HG03095 (cell line): ENCODE data around the gene CD33.
"Not testable (repeated sequence)": the region's sequence is repeated elsewhere in the genome, so short reads cannot be mapped to it uniquely, and the experiment has no call there.

ENCODE experiments used
- ATAC-seq: cut with Tn5 transposase; IDR thresholded peaks from one replicate; pipeline ENCODE4 v1.9.1; 2021; ENCODE audit warnings: moderate library complexity; ENCODE audit not compliant: unreplicated experiment

CD33 gene

DNA sequence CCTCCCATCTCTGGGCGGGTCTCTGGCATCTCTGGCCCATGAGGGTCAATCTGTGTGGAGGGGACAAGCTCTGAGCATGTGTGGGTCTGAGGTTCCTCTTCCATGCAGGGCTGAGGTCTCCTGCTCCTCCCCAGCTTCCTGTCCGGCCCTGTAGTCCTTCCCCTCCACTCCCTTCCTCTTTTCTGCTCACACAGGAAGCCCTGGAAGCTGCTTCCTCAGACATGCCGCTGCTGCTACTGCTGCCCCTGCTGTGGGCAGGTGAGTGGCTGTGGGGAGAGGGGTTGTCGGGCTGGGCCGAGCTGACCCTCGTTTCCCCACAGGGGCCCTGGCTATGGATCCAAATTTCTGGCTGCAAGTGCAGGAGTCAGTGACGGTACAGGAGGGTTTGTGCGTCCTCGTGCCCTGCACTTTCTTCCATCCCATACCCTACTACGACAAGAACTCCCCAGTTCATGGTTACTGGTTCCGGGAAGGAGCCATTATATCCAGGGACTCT, at the start of gene CD33:
TSS of gene CD33 (plus strand) at position 183 of the 496 bp plus-strand sequence. CDS start at position 222, 39 bp downstream.
- ATAC-seq = not testable (repeated sequence)

- no peak for ATAC-seq
Measured at GRCh38 chr19:51179256-51179655, 45.6 kb upstream of the CD33 start.

DNA sequence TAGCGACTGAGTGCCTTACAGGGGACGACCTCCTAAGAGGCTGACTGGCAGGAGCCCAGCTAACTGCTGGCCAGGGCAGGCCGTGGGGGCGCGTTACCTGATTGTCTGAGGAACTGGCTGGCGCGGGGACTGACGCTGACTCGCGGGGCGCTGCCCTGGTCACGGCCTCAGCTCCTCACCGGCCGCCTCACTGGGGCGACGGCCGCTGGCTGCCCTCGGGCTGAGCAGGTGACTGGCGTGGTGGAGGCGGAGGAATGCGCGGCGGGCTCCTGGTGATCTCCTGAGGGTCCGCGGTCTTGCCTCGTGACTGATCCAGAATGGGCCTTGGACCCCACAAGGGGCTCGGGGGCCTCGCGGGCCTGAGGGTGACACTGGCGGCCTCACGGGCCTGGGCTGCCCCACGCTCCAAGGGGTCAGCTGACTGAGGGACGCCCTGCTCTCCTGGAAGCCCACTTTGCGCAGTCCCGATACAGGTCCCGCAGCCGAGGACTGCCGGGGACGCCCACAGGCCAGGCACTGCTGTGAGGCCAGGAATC, 43.4 kb upstream of the CD33 start:
- ATAC-seq = no peak

- ATAC-seq = no peak
Measured at GRCh38 chr19:51181913-51182419, 42.9 kb upstream of the CD33 start.

DNA sequence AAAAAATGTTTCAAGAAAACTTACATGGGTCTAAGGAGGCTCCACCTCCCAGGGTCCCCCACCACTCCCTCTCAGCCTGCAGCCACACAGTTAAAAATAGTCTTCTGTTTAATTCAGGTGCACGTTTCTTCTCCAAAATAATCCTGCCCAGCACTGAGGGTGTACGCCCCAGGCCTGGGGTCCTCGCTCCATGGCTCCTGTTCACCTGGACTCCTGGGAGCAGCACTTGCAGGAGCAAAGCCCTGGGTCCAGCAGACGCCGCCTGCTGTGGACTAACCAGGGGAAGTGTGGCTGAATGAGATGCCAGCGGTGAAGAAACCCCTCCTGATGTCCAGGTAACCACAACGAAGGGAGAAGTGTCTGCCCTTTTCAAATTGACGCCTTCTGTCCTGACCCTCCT, 41.3 kb upstream of the CD33 start:
- ATAC-seq = no peak

- no peak for ATAC-seq
Measured at GRCh38 chr19:51185069-51185867, 39.6 kb upstream of the CD33 start.

DNA sequence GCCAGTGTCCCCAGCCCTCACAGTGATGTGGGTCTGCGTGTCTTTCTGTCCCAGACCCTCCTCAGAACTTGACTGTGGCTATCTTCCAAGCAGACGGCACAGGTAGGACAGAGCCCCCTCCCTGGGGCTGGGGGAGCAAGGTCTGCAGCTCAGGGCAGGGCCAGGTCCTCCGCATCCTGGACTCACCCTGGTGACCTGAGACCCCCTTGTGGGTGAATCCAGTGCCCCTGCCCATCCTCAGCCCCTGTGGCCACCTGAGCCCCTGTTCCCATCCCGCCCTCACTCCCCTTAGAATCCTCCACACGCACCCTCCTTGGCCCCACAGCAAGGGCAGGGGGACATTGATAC, 39.0 kb upstream of the CD33 start:
- ATAC-seq = no peak

DNA sequence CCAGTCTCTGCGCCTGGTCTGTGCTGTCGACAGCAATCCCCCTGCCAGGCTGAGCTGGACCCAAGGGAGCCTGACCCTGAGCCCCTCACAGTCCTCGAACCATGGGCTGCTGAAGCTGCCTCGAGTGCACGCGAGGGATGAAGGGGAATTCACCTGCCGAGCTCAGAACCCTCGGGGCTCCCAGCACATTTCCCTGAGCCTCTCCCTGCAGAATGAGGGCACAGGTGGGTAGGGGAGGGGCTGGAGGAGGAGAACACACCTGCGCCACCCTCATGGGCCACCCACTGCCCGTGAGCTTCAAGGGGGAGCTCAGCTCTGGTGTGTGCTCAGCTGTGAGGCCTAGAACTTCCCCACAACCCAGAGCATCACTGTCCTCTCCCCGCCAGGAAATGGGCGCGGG, 38.6 kb upstream of the CD33 start:
- no peak for ATAC-seq

DNA sequence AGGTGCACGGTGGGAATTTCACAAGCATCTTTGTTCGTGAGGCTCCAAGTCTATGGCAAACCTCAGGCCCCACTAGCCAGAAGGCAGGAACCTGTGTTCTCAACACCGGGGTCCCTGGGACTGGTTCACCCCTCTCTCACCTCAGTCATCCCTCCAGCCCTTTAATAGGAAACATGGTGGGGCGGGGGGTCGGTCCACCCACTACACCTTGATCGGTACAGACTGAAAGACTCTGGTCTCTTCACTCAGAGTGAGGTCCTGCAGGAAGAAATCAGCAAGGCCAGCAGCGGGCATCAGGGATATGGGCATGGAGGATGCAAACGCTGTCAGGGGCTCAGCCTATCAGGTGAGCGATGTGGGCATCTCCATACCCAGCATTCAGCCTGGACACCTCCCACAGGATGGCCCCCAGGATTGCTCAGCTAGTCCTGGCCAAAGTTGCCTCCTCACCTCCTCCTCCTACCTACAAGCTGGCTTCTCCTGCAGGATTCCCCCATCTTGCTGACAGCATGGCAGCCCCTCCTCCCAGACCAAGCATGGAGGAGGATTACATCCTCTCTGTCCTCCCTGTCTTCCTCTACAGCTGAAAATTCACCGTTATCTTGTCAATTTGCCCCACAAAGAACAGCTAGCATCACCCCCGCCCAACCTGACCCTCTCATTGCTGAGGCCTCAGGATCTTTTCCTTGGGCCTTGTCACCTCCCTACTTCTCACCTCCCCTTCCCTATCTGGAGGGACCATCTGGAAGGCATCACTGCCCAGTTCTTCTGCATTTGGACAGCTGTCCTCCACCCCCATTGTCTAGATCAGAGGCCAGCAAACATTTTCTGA, 37.3 kb upstream of the CD33 start:
- no peak for ATAC-seq

DNA sequence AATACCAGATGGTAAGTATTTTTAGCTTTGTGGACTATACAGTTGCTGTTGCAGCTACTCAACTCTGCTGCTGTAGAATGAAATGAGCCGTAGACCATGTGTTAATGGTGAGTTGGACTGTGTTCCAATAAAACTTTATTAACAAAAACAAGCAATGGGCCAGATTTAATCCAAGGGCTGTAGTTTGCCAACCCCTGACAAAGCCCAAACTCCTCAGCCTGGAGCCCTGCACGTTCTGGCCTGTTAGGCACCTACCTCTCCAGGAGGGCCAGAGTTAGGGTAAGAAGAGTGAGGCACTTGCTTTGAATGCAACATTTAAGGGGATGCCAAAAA, 36.7 kb upstream of the CD33 start:
- no peak for ATAC-seq

DNA sequence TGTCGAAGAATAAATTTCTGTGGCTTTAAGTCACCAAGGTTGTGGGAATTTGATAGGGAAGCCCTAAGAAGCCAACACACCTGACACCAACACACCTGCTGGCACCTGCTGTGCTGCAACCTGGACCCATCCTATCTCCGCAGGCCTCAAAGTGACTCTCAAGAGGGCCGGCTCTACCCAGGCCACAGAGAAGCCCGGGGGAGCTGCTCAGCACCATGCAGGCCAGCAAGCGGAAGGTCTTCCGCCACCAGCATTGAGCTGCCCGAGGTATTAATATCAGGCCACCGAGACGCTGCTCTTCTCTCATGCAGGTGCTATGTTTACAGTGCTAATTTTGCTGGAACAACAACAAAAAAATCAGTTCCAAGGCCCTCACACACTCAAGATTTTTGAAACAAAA, 32.2 kb upstream of the CD33 start:
- ATAC-seq = no peak

GRCh38 chr19:51194527-51195315, 30.2 kb upstream of the CD33 start:
- ATAC-seq = no peak

DNA sequence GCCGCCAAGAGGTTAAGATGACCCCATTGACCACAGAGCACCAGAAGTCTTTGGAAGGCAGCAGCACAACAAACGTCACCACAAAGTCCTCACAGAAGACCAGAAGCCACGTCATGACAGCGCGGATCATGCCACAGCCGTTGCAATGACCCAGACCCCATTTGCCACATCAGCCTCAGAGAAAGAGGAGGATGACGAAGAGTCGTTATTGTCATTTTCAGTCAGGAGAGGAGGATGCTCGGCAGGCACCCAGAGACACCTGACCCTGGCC, 29.6 kb upstream of the CD33 start:
- no peak for ATAC-seq

GRCh38 chr19:51195616-51196015, 29.3 kb upstream of the CD33 start:
- no peak for ATAC-seq

DNA sequence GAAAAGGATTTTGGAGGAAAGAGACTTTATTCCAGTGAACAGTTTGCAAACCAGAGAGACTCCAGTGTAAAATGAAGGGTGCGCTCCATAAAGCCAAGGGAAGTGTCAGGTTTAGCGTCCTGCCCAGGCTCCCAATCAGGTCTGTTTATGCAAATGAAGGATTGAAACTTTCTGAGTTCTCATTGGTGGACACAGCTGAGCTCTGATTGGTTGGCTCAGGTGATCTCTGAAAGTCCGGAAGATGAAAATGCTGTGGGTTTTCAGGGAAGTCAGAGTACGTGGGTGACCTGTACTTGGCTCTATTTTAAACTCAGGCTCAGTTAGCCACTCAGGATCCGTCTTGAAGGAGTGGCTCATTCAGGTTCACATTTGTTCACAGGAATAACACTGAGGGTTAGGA, 28.7 kb upstream of the CD33 start:
- ATAC-seq = no peak

DNA sequence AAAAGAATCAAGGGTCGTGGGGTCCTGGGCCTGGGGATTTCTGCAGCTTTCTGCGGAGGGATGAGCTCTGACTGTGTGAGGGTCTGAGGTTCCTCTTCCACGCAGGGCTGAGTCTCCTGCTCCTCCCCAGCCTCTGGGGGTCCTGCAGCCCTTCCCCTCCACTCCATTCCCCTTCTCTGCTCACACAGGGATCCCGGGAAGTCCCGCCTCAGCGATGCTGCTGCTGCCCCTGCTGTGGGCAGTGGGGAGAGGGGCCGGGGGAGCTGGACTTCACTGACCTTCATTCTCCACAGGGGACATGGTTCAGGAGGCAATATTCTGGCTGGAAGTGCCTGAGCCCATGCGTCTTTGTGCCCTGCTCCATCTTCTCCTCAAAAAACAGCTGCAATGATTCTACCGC, 26.2 kb upstream of the CD33 start:
- ATAC-seq = no peak

GRCh38 chr19:51200071-51200666, 24.7 kb upstream of the CD33 start:
- no peak for ATAC-seq

- no peak for ATAC-seq
Measured at GRCh38 chr19:51201712-51202111, 23.2 kb upstream of the CD33 start.

DNA sequence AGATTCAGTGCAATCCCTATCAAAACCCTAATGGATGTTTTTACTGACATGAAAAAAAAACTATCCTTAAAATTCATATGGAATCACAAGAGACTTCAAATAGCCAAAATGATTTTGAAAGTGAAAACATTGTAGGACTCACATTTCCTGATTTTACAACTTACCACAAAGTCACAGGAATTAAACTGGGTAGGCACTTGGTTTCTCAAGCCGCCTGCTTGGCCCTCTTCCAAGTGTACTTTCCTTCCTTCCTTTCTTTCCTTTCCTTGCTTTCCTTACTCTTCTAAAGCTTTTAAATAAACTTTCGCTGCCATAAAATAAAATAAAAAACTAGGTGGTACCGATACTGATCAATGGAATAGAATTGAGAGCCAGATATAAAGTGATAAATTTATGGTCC, 21.0 kb upstream of the CD33 start:
- ATAC-seq = no peak

DNA sequence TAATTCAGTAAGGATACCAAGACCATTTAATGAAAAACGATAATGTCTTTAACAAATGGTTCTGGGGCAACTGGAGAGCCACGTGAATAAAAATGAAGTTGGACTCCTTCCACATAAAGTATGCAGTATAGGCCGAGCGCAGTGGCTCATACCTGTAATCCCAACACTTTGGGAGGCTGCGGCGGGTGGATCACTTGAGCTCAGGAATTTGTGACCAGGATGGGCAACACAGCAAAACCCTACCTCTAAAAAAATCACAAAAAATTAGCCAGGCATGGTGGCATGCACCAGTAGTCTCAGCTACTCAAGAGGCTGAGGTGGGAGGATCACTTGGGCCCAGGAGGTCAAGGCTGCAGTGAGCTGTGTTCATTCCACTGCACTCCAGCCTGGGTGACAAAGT, 20.6 kb upstream of the CD33 start:
- ATAC-seq = no peak

- ATAC-seq = no peak
Measured at GRCh38 chr19:51207747-51208146, 17.1 kb upstream of the CD33 start.
